ENCODE data around the gene TBC1D14. TPM values are rescaled to one million over a fixed set of nuclear protein-coding genes. Genes with fewer than 3 reads are reported as not detected.

TBC1D14 gene
- total RNA-seq, 4 donors from 2014 or later: 39.0 to 48.4 (median 43.7) TPM

GRCh38 chr4:7075962-7076695 lies 166.5 kb downstream of the TBC1D14 start:
- TF ChIP-seq, protein P1, sequence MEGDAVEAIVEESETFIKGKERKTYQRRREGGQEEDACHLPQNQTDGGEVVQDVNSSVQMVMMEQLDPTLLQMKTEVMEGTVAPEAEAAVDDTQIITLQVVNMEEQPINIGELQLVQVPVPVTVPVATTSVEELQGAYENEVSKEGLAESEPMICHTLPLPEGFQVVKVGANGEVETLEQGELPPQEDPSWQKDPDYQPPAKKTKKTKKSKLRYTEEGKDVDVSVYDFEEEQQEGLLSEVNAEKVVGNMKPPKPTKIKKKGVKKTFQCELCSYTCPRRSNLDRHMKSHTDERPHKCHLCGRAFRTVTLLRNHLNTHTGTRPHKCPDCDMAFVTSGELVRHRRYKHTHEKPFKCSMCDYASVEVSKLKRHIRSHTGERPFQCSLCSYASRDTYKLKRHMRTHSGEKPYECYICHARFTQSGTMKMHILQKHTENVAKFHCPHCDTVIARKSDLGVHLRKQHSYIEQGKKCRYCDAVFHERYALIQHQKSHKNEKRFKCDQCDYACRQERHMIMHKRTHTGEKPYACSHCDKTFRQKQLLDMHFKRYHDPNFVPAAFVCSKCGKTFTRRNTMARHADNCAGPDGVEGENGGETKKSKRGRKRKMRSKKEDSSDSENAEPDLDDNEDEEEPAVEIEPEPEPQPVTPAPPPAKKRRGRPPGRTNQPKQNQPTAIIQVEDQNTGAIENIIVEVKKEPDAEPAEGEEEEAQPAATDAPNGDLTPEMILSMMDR (IDR thresholded peaks at IDR 0.05; ENCODE audit: low read depth): no peak

- TF ChIP-seq, protein P1 (IDR thresholded peaks at IDR 0.05; ENCODE audit: low read depth): no peak
Observed at GRCh38 chr4:7076696-7077082, 167.1 kb downstream of the TBC1D14 start.

DNA sequence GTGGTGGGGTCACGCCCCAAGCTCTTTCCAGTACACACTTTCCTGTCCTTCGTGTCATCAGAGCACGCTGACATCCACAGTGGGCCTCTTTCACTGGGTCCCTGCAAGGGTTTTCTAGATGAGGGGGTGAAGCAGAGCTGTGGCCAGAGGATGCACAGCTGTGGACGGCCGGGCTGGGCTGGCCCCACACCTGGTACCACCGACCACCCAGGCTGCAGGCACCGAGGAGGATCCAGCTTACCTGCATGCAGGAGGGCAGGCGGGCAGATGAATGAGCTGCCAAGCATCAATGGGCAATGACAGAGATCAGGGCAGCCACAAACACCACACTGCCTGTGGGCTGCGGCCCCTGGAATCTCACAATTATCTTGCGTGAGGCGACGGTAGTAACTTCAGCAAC lies 167.7 kb downstream of the TBC1D14 start:
- TF ChIP-seq, protein P1 (IDR thresholded peaks at IDR 0.05; ENCODE audit: low read depth): no peak

- TF ChIP-seq, protein P1 (IDR thresholded peaks at IDR 0.05; ENCODE audit: low read depth): no peak
Observed at GRCh38 chr4:7078025-7078424, 168.4 kb downstream of the TBC1D14 start.

Other genes with a start within 250 kb of the TBC1D14 start
- gene S100P, start 215.9 kb upstream of the TBC1D14 start, total RNA-seq: 1 to 10 TPM in 1 of 4 donors, not detected in 3; 3.4 TPM
- gene MRFAP1L1, start 200.0 kb upstream of the TBC1D14 start, total RNA-seq: 10 to 100 TPM; 38.2 to 54.2 (median 44.6) TPM
- 10 to 100 TPM in 3 of 4 donors, 1 to 10 TPM in 1; 6.4 to 15.3 (median 13.1) TPM for gene BLOC1S4, start 193.7 kb upstream of the TBC1D14 start, total RNA-seq
- 10 to 100 TPM; 24.3 to 36.5 (median 31.0) TPM for gene KIAA0232, start 127.1 kb upstream of the TBC1D14 start, total RNA-seq
- gene TADA2B, start 133.5 kb downstream of the TBC1D14 start, total RNA-seq: 10 to 100 TPM; 11.7 to 30.0 (median 13.1) TPM
- 10 to 100 TPM; 15.0 to 21.4 (median 19.5) TPM for gene GRPEL1, start 158.2 kb downstream of the TBC1D14 start, total RNA-seq

Data from subcutaneous adipose tissue (tissue), 4 donors.